H1 (cell line): ENCODE data around the gene PTPRG. TPM values are rescaled to one million over a fixed set of nuclear protein-coding genes. Genes with fewer than 3 reads are reported as not detected.

Experiments
- CTCF ChIA-PET: fragments of 300-600 bp; sonication (Branson Sonifier 250); formaldehyde crosslinking; loops from one replicate; lab custom pipeline; 2021; ENCODE audit not compliant: partially characterized antibody; lab: Charles Lee
- POLR2A ChIA-PET: fragments of 300-600 bp; sonication (Branson Sonifier 250); formaldehyde crosslinking; loops from one replicate; lab custom pipeline; 2021; ENCODE audit warnings: inconsistent platforms; ENCODE audit not compliant: partially characterized antibody; lab: Charles Lee
- DNase-seq, 2 experiments: peaks; one replicate each; pipeline versions ENCODE4 v3.0.0 to v3.0.0-alpha.2; 2010 to 2022; ENCODE audit warnings: low spot score in 2 of 2, low read depth in 1 of 2, mixed read lengths in 1 of 2
- FAIRE-seq: peaks from 2 replicates; lab custom pipeline; 2011; peaks lifted over from hg19 to GRCh38; lab: Jason Lieb, UNC
- H2AFZ ChIP-seq: 2 replicates; pipeline ENCODE4 v1.8.1; 2012; ENCODE audit warnings: low read length, inconsistent platforms
- H2AK5ac ChIP-seq: 2 replicates; pipeline ENCODE4 v1.6.1; 2013; ENCODE audit warnings: low read depth, low read length
- H2BK120ac ChIP-seq: replicated peaks from 2 replicates; pipeline ENCODE3; 2013; ENCODE audit warnings: low read depth, low read length, inconsistent platforms
- H2BK12ac ChIP-seq: 2 replicates; pipeline ENCODE4 v1.6.1; 2013; ENCODE audit warnings: low read depth, low read length
- H2BK15ac ChIP-seq: 2 replicates; pipeline ENCODE4 v1.6.1; 2013; ENCODE audit warnings: low read length
- H2BK20ac ChIP-seq: 2 replicates; pipeline ENCODE4 v1.6.1; 2013; ENCODE audit warnings: low read length
- H2BK5ac ChIP-seq: 2 replicates; pipeline ENCODE4 v1.6.1; 2013; ENCODE audit warnings: low read depth, low read length
- H3K14ac ChIP-seq: 2 replicates; pipeline ENCODE4 v1.6.1; 2013; ENCODE audit warnings: inconsistent platforms; ENCODE audit not compliant: insufficient read length
- H3K18ac ChIP-seq: 2 replicates; pipeline ENCODE4 v1.6.1; 2013; ENCODE audit warnings: low read length; ENCODE audit errors: extremely low read depth
- H3K23ac ChIP-seq: 2 replicates; pipeline ENCODE4 v1.6.1; 2013; ENCODE audit warnings: inconsistent platforms; ENCODE audit not compliant: insufficient read length
- H3K23me2 ChIP-seq: 2 replicates; pipeline ENCODE4 v1.6.1; 2013; ENCODE audit warnings: low read depth, low read length
- H3K27ac ChIP-seq: 2 replicates; pipeline ENCODE4 v1.6.1; 2011; ENCODE audit warnings: low read depth, low read length, inconsistent platforms
- H3K27me3 ChIP-seq, 4 experiments: replicated peaks in 1 of 4; 1 replicate in 1 of 4; 2 replicates in 3 of 4; pipeline versions ENCODE4 v1.6.1 to v1.8.1; 2011 to 2013; ENCODE audit warnings: low read length in 3 of 4, mild to moderate bottlenecking in 3 of 4, inconsistent platforms in 2 of 4, mixed read lengths in 2 of 4, moderate library complexity in 1 of 4; ENCODE audit not compliant: control insufficient read depth in 3 of 4, insufficient read depth in 3 of 4; ENCODE audit errors: extremely low read depth in 1 of 4
- H3K36me3 ChIP-seq, 4 experiments: 2 replicates each; pipeline versions ENCODE4 v1.6.1 to v1.8.1; 2011 to 2013; ENCODE audit warnings: mild to moderate bottlenecking in 4 of 4, low read length in 3 of 4, moderate library complexity in 2 of 4, control low read depth in 1 of 4, inconsistent platforms in 1 of 4; ENCODE audit not compliant: insufficient read depth in 4 of 4, control insufficient read depth in 2 of 4
- H3K4ac ChIP-seq: replicated peaks from 2 replicates; pipeline ENCODE3; 2013; ENCODE audit warnings: low read length, low read depth, mixed read lengths, inconsistent platforms; ENCODE audit not compliant: insufficient read length
- H3K4me1 ChIP-seq, 4 experiments: replicated peaks in 1 of 4; 1 replicate in 1 of 4; 2 replicates in 3 of 4; pipeline versions ENCODE4 v1.6.1 to v1.8.1; 2011 to 2013; ENCODE audit warnings: low read length in 3 of 4, inconsistent platforms in 2 of 4, mixed read lengths in 1 of 4; ENCODE audit not compliant: insufficient read depth in 4 of 4, control insufficient read depth in 3 of 4
- H3K4me2 ChIP-seq, 2 experiments: 2 replicates each; pipeline versions ENCODE4 v1.6.1 to v1.8.1; 2011 to 2013; ENCODE audit warnings: low read depth in 2 of 2, low read length in 2 of 2, control low read depth in 1 of 2, inconsistent platforms in 1 of 2, mild to moderate bottlenecking in 1 of 2; ENCODE audit not compliant: insufficient read depth in 1 of 2
- H3K4me3 ChIP-seq, 4 experiments: fragments of 200-600, 300-600 bp in 1 of 4; sonication (generic), shearing (Covaris generic), sonication (Bioruptor Twin) in 1 of 4; 2 replicates each; pipeline versions ENCODE4 v1.5.1 to v1.8.1; 2011 to 2016; ENCODE audit warnings: low read length in 4 of 4, low read depth in 3 of 4, control low read depth in 2 of 4, inconsistent platforms in 2 of 4, mild to moderate bottlenecking in 2 of 4, mixed read lengths in 1 of 4, moderate library complexity in 1 of 4; ENCODE audit not compliant: insufficient read depth in 2 of 4; ENCODE audit errors: extremely low read depth in 1 of 4
- H3K56ac ChIP-seq: replicated peaks from 2 replicates; pipeline ENCODE3; 2013; ENCODE audit warnings: low read depth, mild to moderate bottlenecking, mixed read lengths, low read length, inconsistent platforms; ENCODE audit not compliant: insufficient read length
- H3K79me1 ChIP-seq: 2 replicates; pipeline ENCODE4 v1.6.1; 2013; ENCODE audit warnings: low read depth, low read length, control low read depth
- H3K79me2 ChIP-seq, 2 experiments: 2 replicates each; pipeline versions ENCODE4 v1.6.1 to v1.8.1; 2012 to 2013; ENCODE audit warnings: low read length in 2 of 2, mild to moderate bottlenecking in 2 of 2, inconsistent platforms in 1 of 2; ENCODE audit not compliant: insufficient read depth in 2 of 2, control insufficient read depth in 1 of 2
- H3K9ac ChIP-seq, 4 experiments: replicated peaks in 1 of 4; 1 replicate in 1 of 4; 2 replicates in 3 of 4; pipeline versions ENCODE4 v1.6.1 to v1.8.1; 2011 to 2013; ENCODE audit warnings: low read depth in 3 of 4, low read length in 3 of 4, control low read depth in 2 of 4, mild to moderate bottlenecking in 2 of 4, moderate library complexity in 2 of 4, inconsistent platforms in 1 of 4; ENCODE audit errors: extremely low read depth in 1 of 4
- H3K9me3 ChIP-seq, 2 experiments: 2 replicates each; pipeline versions ENCODE4 v1.6.1 to v1.8.1; 2012 to 2013; ENCODE audit warnings: mild to moderate bottlenecking in 2 of 2, moderate library complexity in 2 of 2, control low read depth in 1 of 2, inconsistent platforms in 1 of 2, low read depth in 1 of 2, low read length in 1 of 2, mixed read lengths in 1 of 2; ENCODE audit not compliant: insufficient read depth in 2 of 2
- H4K20me1 ChIP-seq, 2 experiments: replicated peaks in 1 of 2; 2 replicates each; pipeline versions ENCODE3 to v1.8.1; 2011 to 2013; ENCODE audit warnings: inconsistent platforms in 2 of 2, low read length in 2 of 2, mild to moderate bottlenecking in 1 of 2; ENCODE audit not compliant: insufficient read depth in 2 of 2, control insufficient read depth in 1 of 2
- H4K5ac ChIP-seq: 2 replicates; pipeline ENCODE4 v1.6.1; 2013; ENCODE audit warnings: low read length, low read depth, mixed read lengths, inconsistent platforms; ENCODE audit not compliant: insufficient read length
- H4K8ac ChIP-seq: 2 replicates; pipeline ENCODE4 v1.8.0; 2013; ENCODE audit warnings: mild to moderate bottlenecking, moderate library complexity, low read length, inconsistent platforms; ENCODE audit not compliant: insufficient read depth; ENCODE audit errors: extremely low read depth
- H4K91ac ChIP-seq: replicated peaks from 2 replicates; pipeline ENCODE3; 2013; ENCODE audit warnings: low read length, mixed read lengths, inconsistent platforms; ENCODE audit not compliant: insufficient read length
- CBX8 ChIP-seq: fragments of 300-800, 300-1000 bp; sonication (generic); IDR thresholded peaks from 2 replicates; pipeline ENCODE4 v1.7.1; 2016; ENCODE audit warnings: low read depth, low read length, borderline replicate concordance
- SAP30 ChIP-seq: fragments of 300-600 bp; sonication (generic); IDR thresholded peaks from 2 replicates; pipeline ENCODE4 v1.7.1; 2012; ENCODE audit warnings: low read length, moderate library complexity, mild to moderate bottlenecking, inconsistent platforms; ENCODE audit not compliant: insufficient read depth, insufficient replicate concordance
- WGBS, 2 experiments: shearing (Covaris generic) in 1 of 2; methylation state at CpG; one replicate each; pipeline versions ENCODE4 v1.1.6 to v1.1.7; 2013 to 2015; ENCODE audit warnings: low lambda C conversion rate in 2 of 2, mixed read lengths in 2 of 2, inconsistent platforms in 1 of 2, low coverage in 1 of 2, missing lambda C conversion rate in 1 of 2; ENCODE audit not compliant: insufficient replicate concordance in 2 of 2, insufficient coverage in 1 of 2, insufficient read length in 1 of 2; ENCODE audit errors: extremely low coverage in 1 of 2, missing lambda C conversion rate in 1 of 2; 5-methylcytosine and 5-hydroxymethylcytosine counted together
- polyA plus RNA-seq, 7 experiments: library from polyadenylated mRNA; depleted of rRNA in 3 of 7; stranded (reverse) in 5 of 7; unstranded in 2 of 7; fragments of >200 nt in 5 of 7; fragments of 200-250 nt in 2 of 7; gene quantifications; 1 replicate in 5 of 7; 2 replicates in 1 of 7; 4 replicates in 1 of 7; pipeline versions ENCODE4 v1.2.1 to v1.2.3, GENCODE V29; 2011 to 2013; ENCODE audit warnings: missing spikeins in 2 of 7, mixed read lengths in 2 of 7
- total RNA-seq: library from RNA; stranded (reverse); fragmentation: NEBNext Ultra II Directional; extraction: Animal tissue kit (Norgen Biotek cat#: 25700); gene quantifications from 2 replicates; pipeline ENCODE4 v1.2.1, GENCODE V29; 2021
- TF ChIP-seq, protein P1 (sequence below): IDR thresholded peaks from 2 replicates; pipeline ENCODE4 v1.6.1; 2011; ENCODE audit warnings: low read length, improper control_type of control experiment

Gene PTPRG
- total and polyA plus RNA-seq, 2 of the 8 experiments (the other 6 are each of a cell fraction or from before 2014, with no cell fraction given): 23.3 to 96.2 TPM

DNA sequence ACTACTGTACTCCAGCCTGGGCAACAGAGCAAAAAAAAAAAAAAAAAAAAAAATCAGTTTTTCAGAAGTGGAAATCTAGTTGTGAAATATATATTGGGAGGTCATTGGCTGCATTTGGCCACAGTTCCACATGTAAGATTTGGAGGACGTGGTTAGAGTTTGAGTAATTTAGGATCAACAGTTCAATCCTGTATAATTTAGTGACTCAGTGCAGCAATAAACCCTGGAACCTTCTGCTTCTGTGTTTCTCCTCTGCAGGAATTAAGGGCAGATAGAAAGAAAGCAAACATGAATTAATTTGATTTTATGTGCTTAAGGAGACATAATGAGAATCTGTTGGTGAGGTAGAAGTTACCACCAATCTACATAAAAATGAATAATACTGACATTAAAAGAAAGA lies 347.0 kb downstream of the PTPRG start:
- no peak overlapping the region for H3K4ac ChIP-seq
- H3K79me1 ChIP-seq: peaks cover 2% of the 10 kb centered on the region; the same call in 1 of the 2 replicates
- CTCF ChIA-PET: interaction anchor here (1.3 kb wide), 1 partner anchor 28 kb away, joined by 5 read pairs; no protein-coding TSS in a partner anchor
- no peak overlapping the region for H3K18ac ChIP-seq
- H3K4me1 ChIP-seq: peaks cover 8 to 22% (median 11%) of the 10 kb centered on the region in 4 experiments; a peak in 6 of 7 replicates
- H4K5ac ChIP-seq: no peak overlapping the region
- POLR2A ChIA-PET: no interaction called here
- no peaks in the 10 kb centered on the region for H3K9me3 ChIP-seq
- no peaks in the 10 kb centered on the region for H3K23me2 ChIP-seq
- H2AFZ ChIP-seq: no peak overlapping the region
- FAIRE-seq (no peak), DNase-seq (no peak)
- no peak overlapping the region for H2BK12ac ChIP-seq
- no peak overlapping the region for H3K23ac ChIP-seq
- H3K36me3 ChIP-seq: no peaks in the 10 kb centered on the region
- no peak overlapping the region for H4K91ac ChIP-seq
- H3K27me3 ChIP-seq: no peaks in the 10 kb centered on the region
- no peak overlapping the region for H2BK20ac ChIP-seq
- no peak overlapping the region for H3K9ac ChIP-seq
- no peak overlapping the region for H2BK120ac ChIP-seq
- no peak overlapping the region for H3K14ac ChIP-seq
- no peak overlapping the region for H3K4me3 ChIP-seq
- no peak overlapping the region for H2AK5ac ChIP-seq
- peaks cover 0 to 3% of the 10 kb centered on the region in 2 experiments for H4K20me1 ChIP-seq
- H3K4me2 ChIP-seq: no peak overlapping the region
- H3K79me2 ChIP-seq: peaks cover 0 to 68% of the 10 kb centered on the region in 2 experiments; a peak in 3 of 4 replicates
- no peak overlapping the region for H2BK15ac ChIP-seq
- TF ChIP-seq, protein P1, sequence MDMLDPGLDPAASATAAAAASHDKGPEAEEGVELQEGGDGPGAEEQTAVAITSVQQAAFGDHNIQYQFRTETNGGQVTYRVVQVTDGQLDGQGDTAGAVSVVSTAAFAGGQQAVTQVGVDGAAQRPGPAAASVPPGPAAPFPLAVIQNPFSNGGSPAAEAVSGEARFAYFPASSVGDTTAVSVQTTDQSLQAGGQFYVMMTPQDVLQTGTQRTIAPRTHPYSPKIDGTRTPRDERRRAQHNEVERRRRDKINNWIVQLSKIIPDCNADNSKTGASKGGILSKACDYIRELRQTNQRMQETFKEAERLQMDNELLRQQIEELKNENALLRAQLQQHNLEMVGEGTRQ: no peak
- TF ChIP-seq SAP30: no peak
- no peak for TF ChIP-seq CBX8
- no peak overlapping the region for H2BK5ac ChIP-seq
- H4K8ac ChIP-seq: no peak overlapping the region
- H3K27ac ChIP-seq: no peak overlapping the region
- H3K56ac ChIP-seq: no peak overlapping the region
- WGBS, 2 experiments: 100% methylated on average over 1 of the region's 1 CpG; no CpG with 5 or more reads in 1 of the 2 experiments
